C4-2B (cell line): Measurements from ENCODE around the gene GALNT2.

Experiments used
- CTCF ChIP-seq: fragments of 450-650 bp; conservative IDR thresholded peaks from 2 replicates; pipeline ENCODE4 v1.5.1; 2017; ENCODE audit warnings: mild to moderate bottlenecking
- ZFX ChIP-seq: fragments of 450-650 bp; IDR thresholded peaks from 2 replicates; pipeline ENCODE4 v1.6.1; 2017

GRCh38 chr1:230251644-230252191 is 184.7 kb downstream of the GALNT2 start:
- TF ChIP-seq CTCF = no peak
- no peak for TF ChIP-seq ZFX
